Measurements from ENCODE around the gene LAMA2. TPM values are rescaled to one million over a fixed set of nuclear protein-coding genes. Genes with fewer than 3 reads are reported as not detected.

Gene LAMA2
- total RNA-seq, 1 experiment from 2014 or later = 2.2 TPM

- H3K27me3 Mint-ChIP-seq (ENCODE audit: insufficient read depth, unreplicated experiment) = peaks cover 49% of the 10 kb centered on the region
- POLR2A ChIA-PET = no interaction called here
- no peak for DNase-seq (ENCODE audit: unreplicated experiment)
- no peak overlapping the region for H3K4me3 Mint-ChIP-seq (ENCODE audit: unreplicated experiment)
- TF ChIP-seq CTCF (IDR thresholded peaks at IDR 0.05; ENCODE audit: unreplicated experiment) = no peak
- H3K9me3 Mint-ChIP-seq (ENCODE audit: unreplicated experiment) = no peaks in the 10 kb centered on the region
- intact Hi-C loops (cut with micrococcal nuclease) = no loop called here
- no peaks in the 10 kb centered on the region for H3K36me3 Mint-ChIP-seq (ENCODE audit: insufficient read depth, unreplicated experiment)
- no TSS peak for BruUV-seq (replicated peaks)
- CTCF ChIA-PET = no interaction called here
- no peaks in the 10 kb centered on the region for H3K4me1 Mint-ChIP-seq (ENCODE audit: insufficient read depth, unreplicated experiment)
- no peak overlapping the region for H3K27ac Mint-ChIP-seq (ENCODE audit: low read depth, unreplicated experiment)
Measured at GRCh38 chr6:129306826-129307225, 423.9 kb downstream of the LAMA2 start.

- POLR2A ChIA-PET = no interaction called here
- BruUV-seq (replicated peaks) = no TSS peak
- no peak for TF ChIP-seq CTCF (IDR thresholded peaks at IDR 0.05; ENCODE audit: unreplicated experiment)
- Mint-ChIP-seq H3K36me3 (ENCODE audit: insufficient read depth, unreplicated experiment) (no peaks in the 10 kb centered on the region), H3K4me3 (ENCODE audit: unreplicated experiment) (no peak overlapping the region), H3K9me3 (ENCODE audit: unreplicated experiment) (no peaks in the 10 kb centered on the region), H3K4me1 (ENCODE audit: insufficient read depth, unreplicated experiment) (peaks cover 4% of the 10 kb centered on the region), H3K27me3 (ENCODE audit: insufficient read depth, unreplicated experiment) (peaks cover 40% of the 10 kb centered on the region), H3K27ac (ENCODE audit: low read depth, unreplicated experiment) (no peak overlapping the region)
- intact Hi-C loops (cut with micrococcal nuclease) = no loop called here
- CTCF ChIA-PET = no interaction called here
- DNase-seq (ENCODE audit: unreplicated experiment) = no peak
Measured at GRCh38 chr6:129307845-129308244, 424.9 kb downstream of the LAMA2 start.

GRCh38 chr6:129309154-129309553 is 426.2 kb downstream of the LAMA2 start:
- POLR2A ChIA-PET = no interaction called here
- DNase-seq (ENCODE audit: unreplicated experiment) = no peak
- Mint-ChIP-seq H3K9me3 (ENCODE audit: unreplicated experiment) (no peaks in the 10 kb centered on the region), H3K27ac (ENCODE audit: low read depth, unreplicated experiment) (no peak overlapping the region), H3K27me3 (ENCODE audit: insufficient read depth, unreplicated experiment) (peaks cover 27% of the 10 kb centered on the region), H3K4me3 (ENCODE audit: unreplicated experiment) (no peak overlapping the region), H3K4me1 (ENCODE audit: insufficient read depth, unreplicated experiment) (peaks cover 11% of the 10 kb centered on the region), H3K36me3 (ENCODE audit: insufficient read depth, unreplicated experiment) (no peaks in the 10 kb centered on the region)
- CTCF ChIA-PET = interaction anchor here (0.7 kb wide), 2 partner anchors 220 to 696 kb away, joined by 3 read pairs; no protein-coding TSS in a partner anchor
- TF ChIP-seq CTCF (IDR thresholded peaks at IDR 0.05; ENCODE audit: unreplicated experiment) = no peak
- intact Hi-C loops (cut with micrococcal nuclease) = no loop called here
- BruUV-seq (replicated peaks) = no TSS peak

GRCh38 chr6:129312880-129313279 is 429.9 kb downstream of the LAMA2 start:
- CTCF ChIA-PET = interaction anchor here (0.6 to 0.7 kb wide), 2 partner anchors 12 to 711 kb away, joined by 3 read pairs; no protein-coding TSS in a partner anchor
- intact Hi-C loops (cut with micrococcal nuclease) = no loop called here
- Mint-ChIP-seq H3K27ac (ENCODE audit: low read depth, unreplicated experiment) (peak overlapping the region; percentile 23), H3K4me1 (ENCODE audit: insufficient read depth, unreplicated experiment) (peaks cover 15% of the 10 kb centered on the region), H3K36me3 (ENCODE audit: insufficient read depth, unreplicated experiment) (no peaks in the 10 kb centered on the region), H3K27me3 (ENCODE audit: insufficient read depth, unreplicated experiment) (no peaks in the 10 kb centered on the region), H3K9me3 (ENCODE audit: unreplicated experiment) (no peaks in the 10 kb centered on the region), H3K4me3 (ENCODE audit: unreplicated experiment) (no peak overlapping the region)
- no TSS peak for BruUV-seq (replicated peaks)
- POLR2A ChIA-PET = interaction anchor here (0.8 kb wide), 1 partner anchor 42 kb away, joined by 3 read pairs; no protein-coding TSS in a partner anchor
- TF ChIP-seq CTCF (IDR thresholded peaks at IDR 0.05; ENCODE audit: unreplicated experiment) = no peak
- peak; percentile 67 for DNase-seq (ENCODE audit: unreplicated experiment)
